IMR-90 (cell line): ENCODE data around the gene MLX. TPM values are rescaled to one million over a fixed set of nuclear protein-coding genes. Genes with fewer than 3 reads are reported as not detected.
A peak's percentile ranks its signal among the peaks of the same experiment; 100 is the strongest.
"Not testable (repeated sequence)": the region's sequence is repeated elsewhere in the genome, so short reads cannot be mapped to it uniquely, and the experiment has no call there.

Experiments
- ATAC-seq: fragments of 200-7000 bp; cut with Tn5 transposase; 2 replicates; pipeline ENCODE4 v1.9.1; 2020; ENCODE audit warnings: low read depth, mild to moderate bottlenecking, moderate library complexity
- BruUV-seq: library from RNA; stranded (reverse); fragments of 400-500 nt; replicated peaks from 2 replicates; lab custom pipeline; 2021; lab: Mats Ljungman, UMichigan
- CTCF ChIA-PET: fragments of 300-600 bp; formaldehyde crosslinking; extraction: SDS; loops from one replicate; lab custom pipeline; 2021; ENCODE audit warnings: antibody characterized with exemption; lab: Yijun Ruan, JAX
- POLR2A ChIA-PET: fragments of 300-600 bp; sonication (Branson Sonifier 250); formaldehyde crosslinking; loops from one replicate; lab custom pipeline; 2022; ENCODE audit warnings: antibody characterized with exemption; ENCODE audit not compliant: unreplicated experiment; lab: Charles Lee
- DNase-seq: peaks from one replicate; pipeline ENCODE4 v3.0.0; 2013
- H2AFZ ChIP-seq: replicated peaks from 2 replicates; pipeline ENCODE3; 2013; ENCODE audit warnings: low read length, mild to moderate bottlenecking; ENCODE audit not compliant: poor library complexity
- H2AK5ac ChIP-seq: 2 replicates; pipeline ENCODE4 v1.6.1; 2013; ENCODE audit warnings: low read depth, low read length, inconsistent platforms
- H2AK9ac ChIP-seq: replicated peaks from 2 replicates; pipeline ENCODE3; 2013; ENCODE audit warnings: mild to moderate bottlenecking, low read depth, low read length, moderate library complexity; ENCODE audit not compliant: poor library complexity
- H2BK120ac ChIP-seq: 2 replicates; pipeline ENCODE4 v1.6.1; 2013; ENCODE audit warnings: low read depth, low read length, inconsistent platforms
- H2BK15ac ChIP-seq: 3 replicates; pipeline ENCODE4 v1.6.1; 2013; ENCODE audit warnings: low read depth, low read length, inconsistent platforms
- H2BK20ac ChIP-seq: 2 replicates; pipeline ENCODE4 v1.6.1; 2013; ENCODE audit warnings: low read depth, mild to moderate bottlenecking, inconsistent platforms, low read length, moderate library complexity
- H2BK5ac ChIP-seq: 2 replicates; pipeline ENCODE4 v1.6.1; 2013; ENCODE audit warnings: mild to moderate bottlenecking, low read depth, low read length, inconsistent platforms; ENCODE audit not compliant: poor library complexity, severe bottlenecking
- H3K14ac ChIP-seq: replicated peaks from 2 replicates; pipeline ENCODE4 v1.6.1; 2013; ENCODE audit warnings: low read depth, low read length, inconsistent platforms
- H3K18ac ChIP-seq: 2 replicates; pipeline ENCODE4 v1.6.1; 2013; ENCODE audit warnings: low read depth, low read length, control low read depth
- H3K23ac ChIP-seq: 2 replicates; pipeline ENCODE4 v1.6.1; 2013; ENCODE audit warnings: low read depth, low read length, inconsistent platforms
- H3K27ac ChIP-seq: 2 replicates; pipeline ENCODE4 v1.5.1; 2013; ENCODE audit warnings: mild to moderate bottlenecking, control low read depth, low read length; ENCODE audit not compliant: insufficient read depth
- H3K27me3 ChIP-seq: 2 replicates; pipeline ENCODE4 v1.6.1; 2013; ENCODE audit warnings: low read length; ENCODE audit not compliant: control insufficient read depth, insufficient read depth
- H3K36me3 ChIP-seq: 2 replicates; pipeline ENCODE4 v1.6.1; 2013; ENCODE audit warnings: low read length, mixed read lengths; ENCODE audit not compliant: control insufficient read depth, insufficient read depth
- H3K4ac ChIP-seq: 2 replicates; pipeline ENCODE4 v1.6.1; 2013; ENCODE audit warnings: low read depth, low read length, inconsistent platforms
- H3K4me1 ChIP-seq: 2 replicates; pipeline ENCODE4 v1.6.1; 2013; ENCODE audit warnings: low read length, mixed read lengths; ENCODE audit not compliant: control insufficient read depth, insufficient read depth
- H3K4me2 ChIP-seq: 2 replicates; pipeline ENCODE4 v1.6.1; 2013; ENCODE audit warnings: low read depth, mild to moderate bottlenecking, control low read depth, low read length, moderate library complexity
- H3K4me3 ChIP-seq: 2 replicates; pipeline ENCODE4 v1.5.1; 2013; ENCODE audit warnings: low read depth, mild to moderate bottlenecking, control low read depth, low read length, moderate library complexity; ENCODE audit not compliant: insufficient read depth
- H3K56ac ChIP-seq: 2 replicates; pipeline ENCODE4 v1.6.1; 2013; ENCODE audit warnings: low read length, inconsistent platforms; ENCODE audit not compliant: insufficient read depth; ENCODE audit errors: extremely low read depth
- H3K79me1 ChIP-seq, 2 experiments: 2 replicates each; pipeline ENCODE4 v1.6.1; 2013; ENCODE audit warnings: low read length in 2 of 2, inconsistent platforms in 1 of 2, low read depth in 1 of 2
- H3K9ac ChIP-seq: 2 replicates; pipeline ENCODE4 v1.6.1; 2013; ENCODE audit warnings: low read depth, low read length, control low read depth
- H3K9me1 ChIP-seq: 2 replicates; pipeline ENCODE4 v1.6.1; 2013; ENCODE audit warnings: low read length, inconsistent platforms; ENCODE audit not compliant: insufficient read depth
- H3K9me3 ChIP-seq: 2 replicates; pipeline ENCODE4 v1.6.1; 2013; ENCODE audit warnings: low read length; ENCODE audit not compliant: control insufficient read depth, insufficient read depth
- H4K20me1 ChIP-seq: 2 replicates; pipeline ENCODE4 v1.6.1; 2013; ENCODE audit warnings: low read length, inconsistent platforms; ENCODE audit not compliant: insufficient read depth
- H4K5ac ChIP-seq: 2 replicates; pipeline ENCODE4 v1.6.1; 2013; ENCODE audit warnings: mild to moderate bottlenecking, low read depth, low read length, control low read depth
- H4K8ac ChIP-seq, 2 experiments: 2 replicates each; pipeline ENCODE4 v1.6.1; 2013; ENCODE audit warnings: low read depth in 2 of 2, low read length in 2 of 2, control low read depth in 1 of 2, inconsistent platforms in 1 of 2
- H4K91ac ChIP-seq: 2 replicates; pipeline ENCODE4 v1.6.1; 2013; ENCODE audit warnings: low read depth, low read length, inconsistent platforms; ENCODE audit not compliant: insufficient read depth
- RCOR1 ChIP-seq: IDR thresholded peaks from 2 replicates; pipeline ENCODE4 v1.6.1; 2012; ENCODE audit warnings: mild to moderate bottlenecking, low read length, improper control_type of control experiment; ENCODE audit not compliant: insufficient replicate concordance
- RFX5 ChIP-seq: IDR thresholded peaks from 2 replicates; pipeline ENCODE4 v1.8.0; 2012; ENCODE audit warnings: low read depth, mild to moderate bottlenecking, low read length, moderate library complexity
- WGBS, 2 experiments: methylation state at CpG; one replicate each; pipeline versions ENCODE4 v1.1.5 to v1.1.7; 2013; ENCODE audit warnings: missing lambda C conversion rate in 2 of 2; ENCODE audit not compliant: insufficient read length in 1 of 2; ENCODE audit errors: extremely low coverage in 2 of 2; 5-methylcytosine and 5-hydroxymethylcytosine counted together
- dilution Hi-C: fragments of 300-500 bp; cut with HindIII; formaldehyde crosslinking; loops from one replicate; pipeline ENCODE4 v1.14.3; 2018; ENCODE audit warnings: low sequenced_read_pairs; ENCODE audit not compliant: unreplicated experiment
- in situ Hi-C: fragments of 300-500 bp; cut with MboI; formaldehyde crosslinking; loops from 3 replicates; pipeline ENCODE4 v1.14.3; 2019; ENCODE audit warnings: low sequenced_read_pairs, inconsistent platforms, mixed read lengths
- intact Hi-C: fragments of 100-400 bp; cut with micrococcal nuclease; formaldehyde crosslinking; loops from 2 replicates; pipeline ENCODE4 v1.10.0; 2022
- polyA plus RNA-seq, 3 experiments: library from polyadenylated mRNA; depleted of rRNA; stranded (reverse); fragments of >200 nt; gene quantifications; 2 replicates each; pipeline ENCODE4 v1.2.3, GENCODE V29; 2012; ENCODE audit warnings: low replicate concordance in 1 of 3
- total RNA-seq: library from RNA; depleted of rRNA; stranded (reverse); fragments of >200 nt; gene quantifications from 2 replicates; pipeline ENCODE4 v1.2.3, GENCODE V29; 2012

Gene MLX
- total and polyA plus RNA-seq, 2 of the 4 experiments (the other 2 are of a cell fraction) = 37.8 to 45.6 TPM

DNA sequence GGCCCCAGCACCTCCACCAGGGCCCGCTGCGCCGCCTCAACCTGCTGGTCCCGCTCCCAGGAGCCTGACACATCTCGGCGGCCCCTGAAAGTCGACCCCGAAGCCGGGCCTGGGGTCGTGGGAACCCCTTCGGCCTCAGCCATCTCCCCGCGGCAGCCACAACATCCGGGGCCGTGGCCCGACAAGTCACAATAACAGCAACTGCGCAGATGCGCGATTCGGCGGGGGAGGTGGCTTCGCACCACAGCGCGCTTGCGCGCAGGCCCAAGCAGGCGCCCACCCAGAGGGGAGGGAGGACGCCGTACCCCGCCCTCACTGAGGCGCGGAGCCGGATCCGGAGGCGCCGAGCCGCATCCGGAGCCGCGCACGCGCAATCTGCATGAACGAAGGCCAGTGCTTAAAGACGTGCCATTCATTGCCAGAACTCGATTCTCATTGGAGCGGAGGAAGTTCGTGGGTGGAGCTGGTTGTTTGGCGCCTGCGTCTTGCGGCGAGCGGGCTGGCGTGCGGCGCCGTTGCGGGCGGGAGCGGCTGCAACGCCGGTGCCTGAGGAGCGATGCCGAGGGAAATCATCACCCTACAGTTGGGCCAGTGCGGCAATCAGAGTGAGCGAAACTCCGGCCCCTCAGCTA, 42.4 kb downstream of the MLX start, which contains the start of the genes RETREG3 and TUBG1 (continued):
- TF ChIP-seq RFX5 (no peak), RCOR1 (no peak)

DNA sequence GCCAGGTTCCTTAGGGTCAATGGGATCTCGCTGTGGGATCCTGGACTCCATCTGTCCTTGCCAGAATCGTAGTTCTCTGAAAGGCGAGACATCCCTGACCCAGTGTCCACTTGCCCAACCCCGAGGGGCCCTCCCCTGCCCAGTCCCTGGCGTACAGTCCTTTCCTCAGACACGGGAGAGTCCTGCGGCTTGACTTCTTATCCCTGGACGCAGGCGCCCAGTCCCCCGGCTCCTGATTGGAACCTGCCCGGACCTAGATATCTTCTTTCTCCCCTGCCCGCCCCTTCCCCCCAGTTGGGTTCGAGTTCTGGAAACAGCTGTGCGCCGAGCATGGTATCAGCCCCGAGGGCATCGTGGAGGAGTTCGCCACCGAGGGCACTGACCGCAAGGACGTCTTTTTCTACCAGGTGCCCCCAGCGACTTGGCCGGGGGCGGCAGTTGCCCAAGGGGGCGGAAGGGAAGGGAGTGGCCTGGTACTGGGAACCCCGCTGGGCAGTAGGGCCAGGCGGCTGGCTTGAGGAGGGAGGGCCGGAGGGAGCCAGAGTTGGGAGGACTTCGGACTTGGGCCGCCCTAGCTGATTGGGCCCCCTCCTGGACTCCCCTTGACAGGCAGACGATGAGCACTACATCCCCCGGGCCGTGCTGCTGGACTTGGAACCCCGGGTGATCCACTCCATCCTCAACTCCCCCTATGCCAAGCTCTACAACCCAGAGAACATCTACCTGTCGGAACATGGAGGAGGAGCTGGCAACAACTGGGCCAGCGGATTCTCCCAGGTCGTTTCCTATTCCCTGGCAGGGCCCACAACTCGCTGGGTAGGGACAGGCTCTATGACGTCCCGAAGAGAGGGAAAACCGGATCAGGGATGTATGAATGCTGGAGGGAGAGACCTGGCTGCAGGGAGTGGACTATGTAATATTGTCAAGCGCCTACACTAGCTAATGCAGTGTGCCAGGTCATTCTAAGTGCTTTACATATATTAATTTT, 43.2 kb downstream of the MLX start:
- peaks cover 35% of the 10 kb centered on the region; the same call in 1 of the 2 replicates for H4K20me1 ChIP-seq
- dilution Hi-C loops, H2BK20ac ChIP-seq, DNase-seq, H4K5ac ChIP-seq, H3K4me1 ChIP-seq, H3K9me3 ChIP-seq, H3K9me1 ChIP-seq, in situ Hi-C loops, BruUV-seq, H2BK120ac ChIP-seq, H3K27me3 ChIP-seq: not testable (repeated sequence)
- intact Hi-C loops = loop anchor here (2.0 to 5.0 kb wide), 3 partner anchors 33 to 69 kb away; partner anchors contain the start of genes PSMC3IP and TUBG2
- peak overlapping the region; percentile 66 for H2BK5ac ChIP-seq
- H4K8ac ChIP-seq = peak overlapping the region; percentile 57 to 68; a peak in 3 of 4 replicates
- H3K27ac ChIP-seq = peak overlapping the region; percentile 83
- peak overlapping the region; percentile 88 for H3K9ac ChIP-seq
- H2AK5ac ChIP-seq = peak overlapping the region; percentile 85
- peaks cover 26% of the 10 kb centered on the region for H3K36me3 ChIP-seq
- H3K18ac ChIP-seq = peak overlapping the region; percentile 20; the same call in 1 of the 2 replicates
- ChIA-PET POLR2A (interaction anchor here (1.0 kb wide), 3 partner anchors 8 to 751 kb away, joined by 3 to 4 read pairs (median 3); no protein-coding TSS in a partner anchor), CTCF (interaction anchor here (0.6 kb wide), 2 partner anchors 10 to 32 kb away, joined by 3 to 4 read pairs; no protein-coding TSS in a partner anchor)
- H2BK15ac ChIP-seq = peak overlapping the region; percentile 68; the same call in 1 of the 3 replicates
- H3K4ac ChIP-seq = peak overlapping the region; percentile 94
- H3K79me1 ChIP-seq = peaks cover 15 to 56% of the 10 kb centered on the region in 2 experiments
- peak overlapping the region; percentile 99 for H2AFZ ChIP-seq
- peak overlapping the region; percentile 99 for H2AK9ac ChIP-seq
- H4K91ac ChIP-seq = peak overlapping the region; percentile 67; the same call in 1 of the 2 replicates
- H3K56ac ChIP-seq = peak overlapping the region; percentile 52; the same call in 1 of the 2 replicates
- peak; percentile 46 for ATAC-seq
- peak overlapping the region; percentile 98 for H3K14ac ChIP-seq
- peak overlapping the region; percentile 85 for H3K4me2 ChIP-seq
- H3K4me3 ChIP-seq = peak overlapping the region; percentile 75
- WGBS, 2 experiments = 5% methylated on average over 10 of the region's 42 CpGs; no CpG with 5 or more reads in 1 of the 2 experiments
- peak overlapping the region; percentile 98 for H3K23ac ChIP-seq
